ENCODE data around the gene HS3ST3B1.

The HS3ST3B1 gene

DNA sequence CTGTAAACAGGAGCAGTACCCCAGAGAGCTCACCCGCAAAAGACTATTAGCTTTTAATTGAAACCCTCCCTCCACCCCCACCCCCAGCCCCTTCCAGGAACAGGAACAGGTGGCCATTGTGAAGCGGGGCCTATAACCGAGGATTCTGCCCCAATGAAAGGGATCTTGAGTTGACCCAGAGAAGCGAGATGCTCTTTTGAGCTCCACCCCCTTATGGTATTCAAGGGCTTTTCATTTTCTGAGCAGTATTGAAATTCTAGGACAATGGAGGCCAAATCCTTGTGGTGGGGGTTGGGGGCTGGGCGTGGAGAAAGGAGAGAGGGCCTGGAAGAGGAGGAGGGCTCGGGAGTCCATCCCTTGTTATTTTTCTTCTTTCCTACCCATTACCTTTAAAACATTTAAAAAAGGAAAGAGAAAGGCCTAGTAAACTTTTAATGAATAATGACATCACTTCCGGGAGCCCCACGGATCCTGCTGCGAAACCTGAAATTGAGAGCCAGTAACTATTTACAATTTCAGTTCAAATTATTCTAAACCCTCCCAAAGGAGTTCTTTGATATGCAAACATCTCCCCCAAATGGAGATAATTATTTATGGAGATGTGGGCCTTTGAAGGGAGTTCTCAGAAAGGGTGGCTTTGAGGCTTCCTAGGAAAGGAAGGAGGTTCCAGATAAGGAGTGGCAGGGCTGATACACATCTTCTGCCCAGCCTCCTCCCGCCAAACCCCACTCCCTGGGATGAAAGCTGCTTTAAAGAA lies 30.5 kb downstream of the HS3ST3B1 start:
- H3K4me3 ChIP-seq (ENCODE audit: low read length), result no peak overlapping the region
- TF ChIP-seq CTCF (conservative IDR thresholded peaks at IDR 0.05; ENCODE audit: low read length), result no peak
- no peak for DNase-seq (ENCODE audit: low read depth)

- H3K4me3 ChIP-seq (ENCODE audit: low read length), result no peak overlapping the region
- no peak for TF ChIP-seq CTCF (conservative IDR thresholded peaks at IDR 0.05; ENCODE audit: low read length)
- DNase-seq (ENCODE audit: low read depth), result no peak
Observed at GRCh38 chr17:14331982-14332298, 31.1 kb downstream of the HS3ST3B1 start.

DNA sequence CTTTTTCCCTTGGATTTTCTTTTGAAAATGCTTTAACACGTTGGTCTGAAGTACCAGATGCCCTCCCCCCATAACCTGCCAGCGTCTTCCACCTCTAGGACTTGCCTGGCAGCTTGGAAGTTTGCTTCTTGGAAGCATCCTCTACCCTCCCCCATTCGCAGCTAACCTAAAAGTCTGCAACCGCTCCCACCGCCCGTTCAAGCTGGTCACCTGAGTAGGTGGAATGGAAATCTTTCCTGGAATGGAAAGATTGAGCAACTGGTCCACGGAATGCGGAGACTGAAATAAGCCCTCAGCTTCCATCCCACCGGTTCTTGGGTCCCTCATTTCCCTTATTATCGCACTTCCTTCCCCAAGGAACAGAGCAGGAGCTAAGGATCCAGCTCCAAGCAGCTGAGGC lies 31.4 kb downstream of the HS3ST3B1 start:
- TF ChIP-seq CTCF (conservative IDR thresholded peaks at IDR 0.05; ENCODE audit: low read length), result no peak
- DNase-seq (ENCODE audit: low read depth), result no peak
- no peak overlapping the region for H3K4me3 ChIP-seq (ENCODE audit: low read length)

GRCh38 chr17:14333506-14333905 lies 32.6 kb downstream of the HS3ST3B1 start:
- TF ChIP-seq CTCF (conservative IDR thresholded peaks at IDR 0.05; ENCODE audit: low read length), result no peak
- no peak overlapping the region for H3K4me3 ChIP-seq (ENCODE audit: low read length)
- DNase-seq (ENCODE audit: low read depth), result no peak

- DNase-seq (ENCODE audit: low read depth), result no peak
- no peak overlapping the region for H3K4me3 ChIP-seq (ENCODE audit: low read length)
- TF ChIP-seq CTCF (conservative IDR thresholded peaks at IDR 0.05; ENCODE audit: low read length), result no peak
Observed at GRCh38 chr17:14334276-14334840, 33.5 kb downstream of the HS3ST3B1 start.

GRCh38 chr17:14334919-14335318 lies 34.0 kb downstream of the HS3ST3B1 start:
- H3K4me3 ChIP-seq (ENCODE audit: low read length), result no peak overlapping the region

More at GRCh38 chr17:14334919-14335318, 34.0 kb downstream of the HS3ST3B1 start:
- no peak for DNase-seq (ENCODE audit: low read depth)
- TF ChIP-seq CTCF (conservative IDR thresholded peaks at IDR 0.05; ENCODE audit: low read length), result no peak
